A172 (cell line): ENCODE data around the gene KCNQ1. TPM values are rescaled to one million over a fixed set of nuclear protein-coding genes. Genes with fewer than 3 reads are reported as not detected.

ENCODE experiments used
- DNase-seq: peaks from one replicate; pipeline ENCODE4 v3.0.0-alpha.2; 2015; ENCODE audit warnings: low spot score
- total RNA-seq: library from RNA; depleted of rRNA; stranded (reverse); fragments of >200 nt; shearing (Covaris generic); gene quantifications from 2 replicates; pipeline ENCODE4 v1.2.3, GENCODE V29; 2014

KCNQ1 gene
- total RNA-seq, 1 experiment from 2014 or later: 3.5 TPM

DNA sequence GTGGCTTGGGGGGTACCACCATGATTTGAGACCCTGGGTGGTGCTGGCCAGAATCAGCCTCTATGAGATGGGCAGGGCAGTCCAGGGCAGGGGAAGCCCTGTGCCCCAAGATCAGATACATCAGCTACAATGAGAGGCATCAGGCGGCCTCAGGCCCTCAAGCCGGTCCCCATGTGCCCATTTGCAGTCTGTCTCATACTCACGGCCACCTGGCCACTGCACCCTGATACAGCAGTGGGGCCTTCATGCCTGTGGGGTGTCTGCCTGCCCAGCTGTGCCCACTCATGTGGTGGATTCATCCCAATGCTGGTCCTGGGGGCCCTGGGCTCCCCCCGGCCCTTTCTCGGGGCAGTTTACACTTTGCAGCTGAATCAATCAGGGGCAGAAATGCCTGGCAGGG is 297.4 kb downstream of the KCNQ1 start:
- no peak for DNase-seq

- DNase-seq: no peak
Observed at GRCh38 chr11:2742611-2743426, 298.0 kb downstream of the KCNQ1 start.

- no peak for DNase-seq
Observed at GRCh38 chr11:2743427-2744110, 298.8 kb downstream of the KCNQ1 start.

DNA sequence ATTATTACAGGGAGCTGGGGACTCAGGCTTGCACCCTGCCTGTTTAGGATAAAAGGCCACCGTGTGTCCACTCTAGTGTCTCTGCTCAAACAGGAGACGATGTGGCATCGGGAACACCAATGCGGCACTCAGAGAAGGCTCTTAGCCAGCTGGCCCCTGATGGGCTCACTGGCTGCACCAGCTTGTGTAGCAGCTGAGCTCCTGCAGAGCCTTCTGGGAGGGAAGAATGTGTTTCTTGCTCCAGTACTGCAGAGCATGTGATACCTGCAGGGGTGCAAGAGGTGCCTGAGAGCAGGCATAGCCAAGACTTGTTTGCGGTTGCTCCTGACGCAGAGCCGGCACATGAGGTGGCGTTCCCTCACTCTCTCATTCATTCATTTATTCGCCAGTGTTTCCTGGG is 299.4 kb downstream of the KCNQ1 start:
- no peak for DNase-seq

DNA sequence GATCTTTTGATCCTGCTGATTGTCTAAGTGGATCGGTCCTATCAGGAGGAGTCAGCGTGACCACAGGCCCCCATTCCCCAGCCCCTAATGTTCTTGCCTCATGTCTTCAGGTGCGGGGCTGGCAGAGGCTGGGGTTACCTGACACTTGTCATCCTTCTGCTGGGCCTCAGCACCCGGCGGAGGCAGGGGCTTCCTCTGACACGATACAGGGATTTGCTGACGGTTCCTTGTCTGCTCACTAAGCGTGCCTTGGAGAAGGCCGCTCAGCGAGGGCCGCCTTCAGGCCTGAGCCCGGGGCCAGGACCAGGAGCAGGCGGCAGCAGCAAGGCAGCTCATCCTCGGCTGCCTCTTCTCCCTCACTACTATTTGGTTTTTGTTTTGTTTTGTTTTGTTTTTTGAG is 300.7 kb downstream of the KCNQ1 start:
- no peak for DNase-seq

- no peak for DNase-seq
Observed at GRCh38 chr11:2746401-2747247, 301.8 kb downstream of the KCNQ1 start.

DNA sequence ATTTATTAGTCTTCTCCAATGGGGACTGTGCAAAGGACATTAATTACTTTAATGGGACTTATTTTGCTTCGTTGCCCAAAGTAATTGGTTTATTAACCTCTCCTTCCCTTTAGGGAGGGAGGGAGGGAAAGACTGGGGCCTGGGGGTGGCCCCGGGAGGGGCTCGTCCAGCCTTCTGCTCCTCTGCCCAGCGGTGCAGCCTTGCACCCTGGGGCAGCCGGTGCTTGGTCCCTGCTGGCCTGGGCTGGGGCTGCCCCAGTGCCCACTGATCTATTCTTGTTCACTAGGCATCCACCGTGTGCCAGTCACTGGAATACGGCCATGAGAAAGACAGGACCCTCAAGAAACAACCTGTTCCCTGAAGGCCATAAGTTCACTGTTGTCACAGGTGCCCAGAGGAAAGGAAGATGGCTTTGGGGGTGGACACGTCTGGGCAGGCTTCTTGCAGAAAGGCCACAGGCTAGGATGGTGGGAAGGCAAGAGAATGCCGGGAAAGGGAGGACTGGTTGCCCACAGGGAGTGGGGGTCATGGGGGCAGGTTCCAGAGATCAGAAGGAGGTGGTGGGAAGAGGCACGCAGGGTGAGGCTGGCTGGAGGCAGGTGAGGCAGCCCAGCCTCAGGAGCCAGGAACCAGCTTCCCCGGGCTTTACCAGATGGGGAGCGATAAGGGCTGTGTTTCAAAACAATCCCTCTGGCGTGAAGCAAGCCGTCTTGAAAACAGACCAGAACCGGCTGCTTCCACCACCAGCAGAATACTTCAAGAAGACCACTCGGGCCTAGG is 302.6 kb downstream of the KCNQ1 start:
- DNase-seq: no peak

GRCh38 chr11:2748061-2748813 is 303.4 kb downstream of the KCNQ1 start:
- no peak for DNase-seq

DNA sequence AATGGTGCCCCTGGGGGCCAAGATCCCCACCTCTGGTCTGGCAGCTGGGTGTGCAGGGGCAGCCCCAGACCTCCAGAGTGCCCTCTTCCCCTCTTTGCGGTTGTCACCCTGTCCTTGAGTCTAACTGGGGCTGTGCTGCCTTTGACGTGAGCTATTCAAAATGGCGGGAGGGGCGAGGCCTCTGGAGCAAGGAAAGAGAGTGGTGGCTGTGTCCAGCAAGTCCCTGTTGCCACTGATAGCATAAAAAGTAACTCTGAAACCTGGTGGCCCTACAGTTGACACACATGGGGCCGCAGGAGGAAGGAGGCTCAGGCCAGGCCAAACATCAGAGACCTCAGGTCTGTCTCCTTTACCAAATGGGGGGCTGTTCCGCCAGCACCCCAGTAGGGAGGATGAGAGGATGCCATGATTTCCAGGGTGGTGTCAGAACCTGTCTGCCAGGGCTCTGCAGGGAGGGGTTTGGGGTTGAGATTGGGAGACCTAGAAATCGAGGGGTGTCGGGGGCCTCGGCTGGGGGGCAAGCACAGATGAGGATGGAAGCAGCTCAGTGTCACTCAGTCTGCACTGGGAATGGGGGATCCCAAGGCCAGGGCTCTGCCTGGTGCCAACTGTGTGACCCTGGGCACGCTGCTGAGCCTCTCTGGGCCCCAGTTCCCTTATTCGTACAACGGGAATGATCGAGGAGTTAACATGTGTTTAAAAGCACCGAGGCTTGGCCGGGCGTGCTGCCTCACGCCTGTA is 304.2 kb downstream of the KCNQ1 start:
- no peak for DNase-seq

DNA sequence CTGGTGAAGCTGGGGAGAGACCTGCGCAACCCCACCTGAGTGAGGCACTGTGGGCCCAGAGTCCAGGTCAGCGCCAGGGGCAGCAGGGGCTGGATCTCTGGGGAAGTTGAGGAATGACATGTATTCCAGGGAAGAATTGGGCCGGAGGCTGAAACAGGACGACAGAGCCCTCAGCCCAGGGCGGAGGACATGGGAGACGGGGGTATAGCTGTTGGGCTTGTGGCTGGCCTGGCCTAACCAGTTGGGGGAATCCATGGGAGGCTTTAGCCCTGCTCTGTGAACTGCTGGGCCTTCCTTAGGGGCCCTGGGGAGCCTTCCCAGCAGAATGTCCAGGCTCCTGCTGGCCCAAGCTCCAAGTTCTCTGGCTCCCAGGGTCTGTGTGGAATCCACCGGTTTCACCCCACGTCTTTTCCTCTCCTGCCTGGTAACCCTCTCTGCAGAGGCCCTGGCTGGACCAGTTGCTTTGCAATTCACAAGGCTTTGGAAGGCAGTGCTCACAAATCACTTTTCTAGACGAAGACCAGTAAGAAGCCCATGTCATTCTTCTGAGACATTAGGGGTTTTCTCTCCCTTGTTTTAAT is 305.4 kb downstream of the KCNQ1 start:
- no peak for DNase-seq

- DNase-seq: no peak
Observed at GRCh38 chr11:2750682-2751522, 306.1 kb downstream of the KCNQ1 start.

GRCh38 chr11:2751523-2752203 is 306.9 kb downstream of the KCNQ1 start:
- DNase-seq: no peak

DNA sequence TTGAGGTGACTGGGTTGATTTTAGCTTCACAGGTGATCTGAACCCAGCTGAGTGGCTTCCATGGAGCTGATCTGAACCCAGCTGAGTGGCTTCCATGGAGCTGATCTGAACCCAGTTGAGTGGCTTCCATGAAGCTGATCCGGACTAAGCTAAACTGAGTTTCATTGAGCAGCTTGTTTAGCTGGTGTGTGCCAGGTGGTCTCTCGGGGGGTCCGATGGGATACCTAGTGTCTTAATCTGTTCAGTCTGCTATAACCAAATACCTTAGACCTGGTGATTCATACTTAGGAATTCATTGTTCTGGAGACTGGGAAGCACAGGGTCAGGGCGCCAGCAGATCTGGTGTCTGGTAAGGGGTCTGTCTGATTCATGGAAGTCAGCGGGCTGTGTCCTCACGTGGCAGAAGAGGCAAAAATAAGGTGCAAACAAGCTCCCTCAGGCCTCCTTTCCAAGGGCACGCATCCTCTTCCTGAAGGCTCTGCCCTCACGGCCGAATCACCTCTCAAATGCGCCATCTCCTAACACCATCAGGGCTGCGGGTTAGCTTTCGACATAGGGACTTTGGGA is 307.5 kb downstream of the KCNQ1 start:
- peak; percentile 73 for DNase-seq

DNA sequence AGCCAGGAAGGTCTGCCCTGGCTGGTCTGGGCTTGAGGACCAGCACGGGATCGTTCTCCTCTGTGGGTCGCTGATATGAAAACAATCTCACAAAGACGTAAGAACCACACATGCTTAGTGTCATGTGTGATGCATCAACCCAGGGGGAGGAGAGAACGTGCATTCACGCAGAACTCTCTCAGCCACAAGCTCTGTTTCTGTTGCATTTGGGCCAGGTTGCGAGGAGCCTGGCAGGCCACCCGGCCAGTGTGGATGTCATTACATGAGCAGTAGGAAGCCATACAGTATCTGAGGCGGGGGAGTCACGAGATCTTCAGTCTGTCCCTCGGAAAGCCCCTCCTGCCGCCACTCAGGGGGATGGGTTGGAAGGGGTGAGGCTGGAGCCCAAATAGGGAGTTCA is 308.1 kb downstream of the KCNQ1 start:
- DNase-seq: no peak

DNA sequence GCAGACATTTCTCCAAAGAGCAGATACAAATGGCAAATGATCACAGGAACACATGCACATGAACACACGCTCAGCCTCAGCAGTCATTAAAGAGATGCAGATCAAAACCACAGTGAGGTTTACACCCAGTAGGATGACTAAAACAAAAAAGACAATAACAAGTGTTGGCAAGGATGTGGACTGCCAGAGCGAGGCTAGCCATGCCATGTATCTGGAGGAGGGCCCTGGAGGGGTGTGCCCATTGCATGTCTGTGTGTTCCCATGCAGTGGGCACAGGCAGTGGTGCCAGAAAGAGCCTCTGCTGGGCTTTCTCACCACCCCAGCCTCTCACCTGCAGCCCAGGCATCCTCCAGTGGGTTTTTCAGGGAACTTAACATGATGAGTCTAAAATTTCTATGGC is 309.2 kb downstream of the KCNQ1 start:
- DNase-seq: no peak

GRCh38 chr11:2755071-2755470 is 310.3 kb downstream of the KCNQ1 start:
- DNase-seq: no peak

DNA sequence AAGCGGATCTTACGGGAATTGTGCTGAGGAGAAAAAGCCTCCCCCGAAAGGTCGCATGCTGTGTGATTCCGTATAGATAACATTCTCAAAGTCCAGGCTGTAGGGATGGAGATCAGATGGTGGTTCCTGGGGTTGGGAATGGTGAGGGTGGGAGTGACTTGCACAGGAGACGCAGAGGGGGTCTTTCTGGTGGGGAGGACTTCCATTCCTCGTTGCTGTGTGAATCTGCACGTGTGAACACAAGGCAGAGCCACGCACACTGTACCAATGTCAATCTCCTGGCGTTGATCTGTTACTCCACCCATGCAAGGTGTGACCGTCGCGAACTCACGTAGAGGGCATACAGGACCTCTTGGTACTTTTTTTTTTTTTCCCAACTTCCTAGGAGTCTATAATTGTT is 313.9 kb downstream of the KCNQ1 start:
- DNase-seq: no peak
